Testis (tissue), 3 donors: ENCODE data around the gene HEATR5A. TPM values are rescaled to one million over a fixed set of nuclear protein-coding genes. Genes with fewer than 3 reads are reported as not detected.
"Not testable (repeated sequence)": the region's sequence is repeated elsewhere in the genome, so short reads cannot be mapped to it uniquely, and the experiment has no call there.

Experiments used
- DNase-seq: peaks from one replicate; pipeline ENCODE4 v3.0.0-alpha.2; 2019
- H3K27ac ChIP-seq, 2 donors: fragments of 200-600 bp; sonication (generic); one replicate each; pipeline ENCODE4 v1.5.1; 2019
- H3K27me3 ChIP-seq: fragments of 200-600 bp; sonication (generic); one replicate; pipeline ENCODE4 v1.5.1; 2019
- H3K36me3 ChIP-seq: fragments of 200-600 bp; sonication (generic); one replicate; pipeline ENCODE4 v1.5.1; 2017; ENCODE audit warnings: low read depth; ENCODE audit errors: missing control alignments
- H3K4me1 ChIP-seq: fragments of 200-600 bp; sonication (generic); one replicate; pipeline ENCODE4 v1.5.1; 2019
- H3K4me3 ChIP-seq, 2 donors: fragments of 200-600 bp; sonication (generic); one replicate each; pipeline ENCODE4 v1.5.1; 2017 to 2019
- H3K9me3 ChIP-seq: fragments of 200-600 bp; sonication (generic); one replicate; pipeline ENCODE4 v1.5.1; 2017
- CTCF ChIP-seq, 3 experiments: fragments of 450-650 bp in 2 of 3; fragments of 200-600 bp in 1 of 3; sonication (generic) in 1 of 3; IDR thresholded peaks; one replicate each; pipeline ENCODE4 v1.5.1; 2016 to 2019; ENCODE audit warnings: antibody characterized with exemption in 3 of 3, mild to moderate bottlenecking in 2 of 3, moderate library complexity in 1 of 3
- POLR2A ChIP-seq: fragments of 450-650 bp; IDR thresholded peaks from one replicate; pipeline ENCODE4 v1.6.1; 2017; ENCODE audit warnings: antibody characterized with exemption, mild to moderate bottlenecking, moderate library complexity
- WGBS, 2 donors: methylation state at CpG; one replicate each; pipeline ENCODE4 v1.1.5; 2018; 5-methylcytosine and 5-hydroxymethylcytosine counted together
- intact Hi-C: fragments of 100-400 bp; cut with DNase I; formaldehyde crosslinking; loops from one replicate; pipeline ENCODE4 v1.15.1; 2023; ENCODE audit warnings: low total_unique reads
- polyA plus RNA-seq: library from polyadenylated mRNA; stranded (reverse); fragments of 350-450 nt; fragmentation: Illumina TruSeq; extraction: RNeasy Lipid Tissue Mini Kit (QIAGEN cat#74804); gene quantifications from one replicate; pipeline ENCODE4 v1.2.3, GENCODE V29; 2014; ENCODE audit warnings: low read depth, low replicate concordance; ENCODE audit not compliant: insufficient read depth
- total RNA-seq, 2 donors: library from RNA; depleted of rRNA; stranded (reverse); fragments of >200 nt; gene quantifications; one replicate each; pipeline ENCODE4 v1.2.3, GENCODE V29; 2016

The HEATR5A gene
- total and polyA plus RNA-seq, 3 donors from 2014 or later, result 19.6 to 39.8 (median 33.0) TPM

GRCh38 chr14:31371646-31372045 lies 48.7 kb downstream of the HEATR5A start:
- DNase-seq, result no peak
- intact Hi-C loops, result no loop called here
- Histone ChIP-seq H3K4me3 (no peak overlapping the region), H3K27ac (no peak overlapping the region), H3K27me3 (no peaks in the 10 kb centered on the region), H3K9me3 (no peaks in the 10 kb centered on the region), H3K4me1 (peaks cover 5% of the 10 kb centered on the region), H3K36me3 (no peaks in the 10 kb centered on the region)
- TF ChIP-seq POLR2A (no peak), CTCF (IDR thresholded peaks at IDR 0.05) (no peak)
- WGBS, 2 donors, result 78 to 87% methylated on average over 2 of the region's 2 CpGs

DNA sequence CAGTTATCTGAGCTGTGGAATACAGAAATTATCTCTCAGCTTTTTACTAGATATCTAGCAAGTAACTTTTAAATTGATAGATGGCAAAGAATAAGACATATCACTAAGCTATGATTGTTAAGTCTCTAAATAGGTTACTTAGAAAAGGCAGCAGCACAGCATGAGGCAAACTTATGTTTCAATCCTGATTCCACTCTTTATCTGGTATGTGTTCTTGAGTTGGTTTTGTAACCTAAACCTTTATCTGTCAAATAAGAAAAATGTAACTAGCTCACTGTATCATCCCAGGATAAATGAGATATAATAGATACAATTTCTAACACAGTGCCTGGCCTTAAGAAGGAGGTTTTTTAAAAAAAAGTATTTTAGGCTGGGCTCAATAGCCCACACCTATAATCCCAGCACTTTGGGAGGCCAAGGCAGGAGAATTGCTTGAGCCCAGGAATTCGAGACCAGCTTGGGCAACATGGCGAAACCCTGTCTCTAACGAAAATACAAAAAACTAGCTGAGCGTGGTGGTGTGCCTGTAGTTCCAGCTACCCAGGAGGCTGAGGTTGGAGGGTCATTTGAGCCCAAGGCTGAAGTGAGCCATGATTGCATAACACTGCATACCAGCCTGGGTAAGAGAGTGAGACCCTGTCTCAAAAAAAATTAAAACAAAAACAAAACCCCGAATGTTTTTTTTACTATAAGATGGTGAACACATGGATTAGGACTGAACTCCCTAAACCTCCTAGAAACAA lies 56.8 kb downstream of the HEATR5A start:
- WGBS, 2 donors, result 62 to 66% methylated on average over 5 of the region's 5 CpGs
- Histone ChIP-seq H3K9me3 (no peaks in the 10 kb centered on the region), H3K27ac (peak overlapping the region; percentile 11 to 34), H3K36me3 (no peaks in the 10 kb centered on the region), H3K27me3 (no peaks in the 10 kb centered on the region), H3K4me1 (peaks cover 5% of the 10 kb centered on the region), H3K4me3 (no peak overlapping the region)
- intact Hi-C loops, result no loop called here
- TF ChIP-seq CTCF (IDR thresholded peaks at IDR 0.05), result no peak
- no peak for TF ChIP-seq POLR2A
- DNase-seq, result no peak

DNA sequence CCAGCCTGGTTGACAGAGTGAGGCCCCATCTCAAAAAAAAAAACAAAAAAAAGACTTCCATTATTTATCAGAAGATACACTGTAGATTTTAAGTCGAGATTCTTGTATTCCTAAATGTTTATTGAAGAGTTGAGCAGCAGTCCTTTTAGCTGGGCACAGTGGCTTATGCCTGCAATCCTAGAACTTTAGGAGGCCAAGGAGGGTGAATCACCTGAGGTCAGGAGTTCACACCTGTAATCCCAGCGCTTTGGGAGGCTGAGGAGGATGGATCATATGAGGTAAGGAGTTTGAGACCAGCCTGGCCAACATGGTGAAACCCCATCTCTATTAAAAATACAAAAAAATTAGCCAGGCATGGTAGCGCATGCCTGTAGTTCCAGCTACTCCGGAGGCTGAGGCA lies 57.6 kb downstream of the HEATR5A start:
- no peak overlapping the region for H3K4me3 ChIP-seq
- intact Hi-C loops, result no loop called here
- H3K4me1 ChIP-seq, result peaks cover 5% of the 10 kb centered on the region
- DNase-seq, result no peak
- TF ChIP-seq CTCF (IDR thresholded peaks at IDR 0.05) (no peak), POLR2A (no peak)
- H3K36me3 ChIP-seq, result no peaks in the 10 kb centered on the region
- H3K27me3 ChIP-seq, result no peaks in the 10 kb centered on the region
- H3K9me3 ChIP-seq, result no peaks in the 10 kb centered on the region
- H3K27ac ChIP-seq, result peak overlapping the region; percentile 34 to 41
- WGBS, 2 donors, result 68 to 74% methylated on average over 4 of the region's 4 CpGs

GRCh38 chr14:31361761-31362160 lies 58.6 kb downstream of the HEATR5A start:
- not testable (repeated sequence) for H3K27me3 ChIP-seq, H3K36me3 ChIP-seq
- 93 to 94% methylated on average over 4 of the region's 4 CpGs for WGBS, 2 donors

GRCh38 chr14:31360919-31361662 lies 59.3 kb downstream of the HEATR5A start:
- peaks cover 5% of the 10 kb centered on the region for H3K4me1 ChIP-seq
- no peak overlapping the region for H3K27ac ChIP-seq
- WGBS, 2 donors, result 72 to 90% methylated on average over 3 of the region's 3 CpGs
- H3K27me3 ChIP-seq, result no peaks in the 10 kb centered on the region
- intact Hi-C loops, result no loop called here
- no peaks in the 10 kb centered on the region for H3K36me3 ChIP-seq
- no peak for TF ChIP-seq CTCF (IDR thresholded peaks at IDR 0.05)
- TF ChIP-seq POLR2A, result no peak
- H3K9me3 ChIP-seq, result no peaks in the 10 kb centered on the region
- no peak for DNase-seq
- no peak overlapping the region for H3K4me3 ChIP-seq

More at GRCh38 chr14:31361761-31362160, 58.6 kb downstream of the HEATR5A start:
- H3K4me3 ChIP-seq, intact Hi-C loops, DNase-seq, H3K4me1 ChIP-seq, H3K9me3 ChIP-seq, H3K27ac ChIP-seq: not testable (repeated sequence)
